Transverse colon (tissue), 4 donors: ENCODE measurements around the gene PRTFDC1. TPM values are rescaled to one million over a fixed set of nuclear protein-coding genes. Genes with fewer than 3 reads are reported as not detected.

Experiments
- DNase-seq: peaks from one replicate; pipeline ENCODE4 v3.0.0-alpha.2; 2019
- H3K27ac ChIP-seq, 4 donors: fragments of 200-600 bp; sonication (generic); 2 replicates each; pipeline ENCODE4 v1.5.1; 2016 to 2018; ENCODE audit warnings: inconsistent platforms in 4 of 4
- H3K27me3 ChIP-seq: fragments of 200-600 bp; sonication (generic); 2 replicates; pipeline ENCODE4 v1.5.1; 2017; ENCODE audit warnings: inconsistent platforms
- H3K36me3 ChIP-seq, 4 donors: fragments of 200-600 bp; sonication (generic); 2 replicates each; pipeline ENCODE4 v1.5.1; 2017 to 2019; ENCODE audit warnings: inconsistent platforms in 4 of 4
- H3K4me1 ChIP-seq, 4 donors: fragments of 200-600 bp; sonication (generic); 2 replicates each; pipeline ENCODE4 v1.5.1; 2017 to 2020; ENCODE audit warnings: inconsistent platforms in 4 of 4
- H3K4me3 ChIP-seq, 4 donors: fragments of 200-600 bp; sonication (generic); 1 replicate in 1 of 4; 2 replicates in 3 of 4; pipeline versions ENCODE4 v1.5.1 to v1.6.1; 2017 to 2019; ENCODE audit warnings: inconsistent platforms in 4 of 4
- H3K9me3 ChIP-seq, 2 donors: fragments of 200-600 bp; sonication (generic); 2 replicates each; pipeline ENCODE4 v1.5.1; 2017 to 2019; ENCODE audit warnings: inconsistent platforms in 2 of 2
- CTCF ChIP-seq, 5 experiments: fragments of 200-600 bp in 3 of 5; fragments of 450-650 bp in 2 of 5; sonication (generic) in 3 of 5; IDR thresholded peaks; 1 replicate in 2 of 5; 2 replicates in 3 of 5; pipeline ENCODE4 v1.5.1; 2016 to 2017; ENCODE audit warnings: antibody characterized with exemption in 5 of 5, inconsistent platforms in 3 of 5, mild to moderate bottlenecking in 2 of 5, moderate library complexity in 1 of 5
- EP300 ChIP-seq: sonication (generic); formaldehyde crosslinking; IDR thresholded peaks from one replicate; pipeline ENCODE4 v1.6.1; 2017; ENCODE audit warnings: antibody characterized with exemption, low read depth
- POLR2A ChIP-seq: fragments of 450-650 bp; IDR thresholded peaks from one replicate; pipeline ENCODE4 v1.6.1; 2016; ENCODE audit warnings: antibody characterized with exemption, mild to moderate bottlenecking, moderate library complexity
- POLR2AphosphoS5 ChIP-seq, 3 donors: sonication (generic); formaldehyde crosslinking; IDR thresholded peaks; one replicate each; pipeline ENCODE4 v1.6.1; 2016; ENCODE audit warnings: antibody characterized with exemption in 3 of 3
- WGBS, 2 donors: methylation state at CpG; one replicate each; pipeline ENCODE4 v1.1.5; 2018; ENCODE audit warnings: low coverage in 1 of 2; 5-methylcytosine and 5-hydroxymethylcytosine counted together
- in situ Hi-C, 4 donors: fragments of 200-750 bp; cut with MboI; loops; one replicate each; pipeline versions ENCODE4 v1.15.0 to v1.15.1; 2017; ENCODE audit warnings: low sequenced_read_pairs in 3 of 4, low pct_ligation_motif_present in 1 of 4, low pct_unique_long_range_greater_than_20kb in 1 of 4
- intact Hi-C: fragments of 100-400 bp; cut with DNase I; formaldehyde crosslinking; loops from one replicate; pipeline ENCODE4 v1.15.1; 2023; ENCODE audit warnings: low total_unique reads
- total RNA-seq, 4 donors: library from RNA; depleted of rRNA; stranded (reverse); fragments of >200 nt; gene quantifications; one replicate each; pipeline ENCODE4 v1.1.0, GENCODE V29; 2016

Gene PRTFDC1
- total RNA-seq, 4 donors from 2014 or later: 0.80 to 6.7 (median 4.9) TPM; not detected in 1

DNA sequence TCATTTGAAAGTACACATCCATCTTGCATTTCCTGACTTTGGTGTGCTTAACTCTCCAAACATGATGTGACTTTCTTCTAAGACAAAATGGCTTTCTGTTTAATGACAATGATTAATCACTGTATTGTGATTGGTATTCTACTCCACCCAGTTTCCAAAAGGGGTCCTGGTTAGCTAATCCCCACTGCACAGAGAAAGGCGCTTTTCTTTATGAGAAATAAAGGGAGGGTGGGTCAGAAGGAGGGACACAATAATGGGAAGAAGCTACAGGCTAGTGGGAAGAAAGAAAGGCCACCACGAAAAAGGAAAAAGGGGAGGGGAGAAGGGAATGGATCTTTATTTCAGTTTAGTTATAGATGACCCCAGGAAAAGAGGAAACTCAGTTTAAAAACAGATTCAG is 69.2 kb downstream of the PRTFDC1 start:
- no peaks in the 10 kb centered on the region for H3K27me3 ChIP-seq
- in situ Hi-C loops: no loop called here
- H3K27ac ChIP-seq: no peak overlapping the region
- H3K4me1 ChIP-seq: no peaks in the 10 kb centered on the region
- H3K36me3 ChIP-seq: no peaks in the 10 kb centered on the region
- TF ChIP-seq POLR2AphosphoS5 (IDR thresholded peaks at IDR 0.05): no peak
- no peak for TF ChIP-seq CTCF (IDR thresholded peaks at IDR 0.05)
- TF ChIP-seq POLR2A: no peak
- no peak for TF ChIP-seq EP300
- 40 to 73% methylated on average over 2 of the region's 2 CpGs for WGBS, 2 donors
- intact Hi-C loops: no loop called here
- H3K4me3 ChIP-seq: no peak overlapping the region
- DNase-seq: no peak
- no peaks in the 10 kb centered on the region for H3K9me3 ChIP-seq

DNA sequence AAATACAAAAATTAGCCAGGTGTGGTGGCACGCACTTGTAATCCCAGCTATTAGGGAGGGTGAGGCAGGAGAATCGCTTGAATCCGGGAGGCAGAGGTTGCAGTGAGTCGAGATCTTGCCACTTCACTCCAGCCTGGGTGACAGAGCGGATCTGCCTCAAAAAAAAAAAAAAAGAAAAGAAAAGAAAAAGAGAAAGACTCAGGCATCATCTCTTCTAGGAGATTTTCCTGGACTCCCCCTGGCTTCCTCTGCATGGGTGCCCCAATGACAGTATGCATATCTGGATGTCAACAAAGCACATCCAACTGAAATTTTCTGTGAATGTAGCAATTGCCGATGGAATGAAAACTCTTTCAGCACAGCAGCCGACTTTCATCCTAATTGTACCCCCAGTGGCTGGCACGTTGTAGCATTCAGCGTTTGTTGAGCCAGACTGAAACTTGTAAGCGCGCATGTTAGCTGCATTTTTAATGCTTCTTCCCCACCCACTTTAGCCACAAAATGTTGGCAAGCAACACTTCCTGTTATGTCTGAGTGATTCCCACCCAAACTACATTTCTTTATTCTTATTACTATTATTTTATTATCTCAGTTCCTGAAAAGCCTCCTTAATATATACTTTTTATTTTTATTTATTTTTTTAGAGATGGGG is 70.2 kb downstream of the PRTFDC1 start:
- no peaks in the 10 kb centered on the region for H3K36me3 ChIP-seq
- peak; percentile 26 for DNase-seq
- no peak for TF ChIP-seq CTCF (IDR thresholded peaks at IDR 0.05)
- TF ChIP-seq POLR2AphosphoS5 (IDR thresholded peaks at IDR 0.05): no peak
- TF ChIP-seq POLR2A: no peak
- TF ChIP-seq EP300: no peak
- intact Hi-C loops: no loop called here
- WGBS, 2 donors: 65 to 74% methylated on average over 9 to 11 of the region's 11 CpGs
- no peaks in the 10 kb centered on the region for H3K27me3 ChIP-seq
- H3K27ac ChIP-seq: no peak overlapping the region
- in situ Hi-C loops: no loop called here
- no peaks in the 10 kb centered on the region for H3K4me1 ChIP-seq
- H3K4me3 ChIP-seq: no peak overlapping the region
- no peaks in the 10 kb centered on the region for H3K9me3 ChIP-seq

DNA sequence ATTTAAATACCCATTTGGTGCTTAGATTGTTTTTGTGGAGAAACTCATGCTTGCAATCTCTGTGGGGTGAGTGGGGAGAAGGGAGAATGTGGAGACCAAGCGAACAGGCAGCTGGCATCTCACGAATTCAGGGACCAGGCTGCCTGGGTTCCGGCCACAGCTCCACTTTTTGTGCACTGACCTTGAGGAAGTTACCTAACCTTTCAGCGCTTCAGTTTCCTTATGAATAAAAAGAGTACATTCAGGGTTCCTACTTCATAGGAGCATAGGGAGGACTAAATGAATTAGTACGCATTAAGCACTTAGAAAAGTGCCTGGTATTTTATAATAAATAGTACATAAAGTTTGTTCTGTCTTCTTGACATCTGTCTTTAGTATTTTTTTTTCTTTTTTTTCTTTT is 72.5 kb downstream of the PRTFDC1 start:
- no peak for DNase-seq
- WGBS, 2 donors: 85 to 94% methylated on average over 3 to 5 of the region's 5 CpGs
- intact Hi-C loops (no loop called here), in situ Hi-C loops (no loop called here)
- Histone ChIP-seq H3K27ac (no peak overlapping the region), H3K4me1 (no peaks in the 10 kb centered on the region), H3K36me3 (no peaks in the 10 kb centered on the region), H3K9me3 (no peaks in the 10 kb centered on the region), H3K27me3 (no peaks in the 10 kb centered on the region), H3K4me3 (no peak overlapping the region)
- TF ChIP-seq POLR2AphosphoS5 (IDR thresholded peaks at IDR 0.05) (no peak), CTCF (IDR thresholded peaks at IDR 0.05) (no peak), EP300 (no peak), POLR2A (no peak)

GRCh38 chr10:24874133-24874532 is 78.3 kb downstream of the PRTFDC1 start:
- Histone ChIP-seq H3K4me3 (no peak overlapping the region), H3K27ac (no peak overlapping the region), H3K4me1 (peaks cover 0 to 8% (median 4%) of the 10 kb centered on the region in 4 donors), H3K27me3 (no peaks in the 10 kb centered on the region), H3K36me3 (no peaks in the 10 kb centered on the region), H3K9me3 (no peaks in the 10 kb centered on the region)
- in situ Hi-C loops (no loop called here), intact Hi-C loops (no loop called here)
- no peak for DNase-seq
- no peak for TF ChIP-seq CTCF (IDR thresholded peaks at IDR 0.05)
- no peak for TF ChIP-seq EP300
- no peak for TF ChIP-seq POLR2AphosphoS5 (IDR thresholded peaks at IDR 0.05)
- no peak for TF ChIP-seq POLR2A
